ENCODE measurements around the gene F13B.

The F13B gene

DNA sequence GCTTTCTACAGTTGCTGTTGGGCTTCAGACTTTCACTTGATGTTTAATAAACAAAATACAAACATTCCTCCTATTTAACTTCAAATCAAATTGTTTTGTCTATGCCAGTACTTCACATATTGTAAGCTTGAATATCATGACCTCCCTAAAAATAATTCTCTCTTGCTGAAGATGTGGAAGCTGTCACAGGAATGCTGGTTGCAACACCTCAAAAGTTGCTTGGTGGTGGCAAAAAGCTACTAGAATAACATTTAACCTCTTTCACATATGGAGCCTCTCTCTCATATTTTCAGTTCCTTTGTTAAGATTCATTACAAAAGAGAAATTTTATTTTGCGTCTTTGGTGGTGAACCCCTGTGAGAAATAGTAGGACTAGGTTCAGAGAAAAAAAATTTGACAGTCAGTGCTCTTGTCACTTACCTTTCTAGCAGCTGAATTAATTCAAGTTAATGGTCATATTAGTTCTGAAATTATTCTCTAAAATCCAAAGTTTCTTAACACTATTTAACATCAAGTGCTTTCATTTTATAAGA is 25.5 kb upstream of the F13B start:
- TF ChIP-seq SIN3A (IDR thresholded peaks at IDR 0.05; ENCODE audit: borderline replicate concordance, insufficient read depth, low read length) (no peak), POLR2AphosphoS5 (IDR thresholded peaks at IDR 0.05; ENCODE audit: low read depth, low read length) (no peak), TAF1 (IDR thresholded peaks at IDR 0.05; ENCODE audit: borderline replicate concordance, insufficient read depth, low read length) (no peak), FOXP2 (optimal IDR thresholded peaks at IDR 0.05; ENCODE audit: borderline replicate concordance, extremely low read depth, extremely low read length, insufficient read depth) (no peak)
- TF ChIP-seq, protein P1, sequence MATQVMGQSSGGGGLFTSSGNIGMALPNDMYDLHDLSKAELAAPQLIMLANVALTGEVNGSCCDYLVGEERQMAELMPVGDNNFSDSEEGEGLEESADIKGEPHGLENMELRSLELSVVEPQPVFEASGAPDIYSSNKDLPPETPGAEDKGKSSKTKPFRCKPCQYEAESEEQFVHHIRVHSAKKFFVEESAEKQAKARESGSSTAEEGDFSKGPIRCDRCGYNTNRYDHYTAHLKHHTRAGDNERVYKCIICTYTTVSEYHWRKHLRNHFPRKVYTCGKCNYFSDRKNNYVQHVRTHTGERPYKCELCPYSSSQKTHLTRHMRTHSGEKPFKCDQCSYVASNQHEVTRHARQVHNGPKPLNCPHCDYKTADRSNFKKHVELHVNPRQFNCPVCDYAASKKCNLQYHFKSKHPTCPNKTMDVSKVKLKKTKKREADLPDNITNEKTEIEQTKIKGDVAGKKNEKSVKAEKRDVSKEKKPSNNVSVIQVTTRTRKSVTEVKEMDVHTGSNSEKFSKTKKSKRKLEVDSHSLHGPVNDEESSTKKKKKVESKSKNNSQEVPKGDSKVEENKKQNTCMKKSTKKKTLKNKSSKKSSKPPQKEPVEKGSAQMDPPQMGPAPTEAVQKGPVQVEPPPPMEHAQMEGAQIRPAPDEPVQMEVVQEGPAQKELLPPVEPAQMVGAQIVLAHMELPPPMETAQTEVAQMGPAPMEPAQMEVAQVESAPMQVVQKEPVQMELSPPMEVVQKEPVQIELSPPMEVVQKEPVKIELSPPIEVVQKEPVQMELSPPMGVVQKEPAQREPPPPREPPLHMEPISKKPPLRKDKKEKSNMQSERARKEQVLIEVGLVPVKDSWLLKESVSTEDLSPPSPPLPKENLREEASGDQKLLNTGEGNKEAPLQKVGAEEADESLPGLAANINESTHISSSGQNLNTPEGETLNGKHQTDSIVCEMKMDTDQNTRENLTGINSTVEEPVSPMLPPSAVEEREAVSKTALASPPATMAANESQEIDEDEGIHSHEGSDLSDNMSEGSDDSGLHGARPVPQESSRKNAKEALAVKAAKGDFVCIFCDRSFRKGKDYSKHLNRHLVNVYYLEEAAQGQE (IDR thresholded peaks at IDR 0.05; ENCODE audit: insufficient read depth in 1 of 2, low read depth in 2 of 2, low read length in 2 of 2), result no peak

DNA sequence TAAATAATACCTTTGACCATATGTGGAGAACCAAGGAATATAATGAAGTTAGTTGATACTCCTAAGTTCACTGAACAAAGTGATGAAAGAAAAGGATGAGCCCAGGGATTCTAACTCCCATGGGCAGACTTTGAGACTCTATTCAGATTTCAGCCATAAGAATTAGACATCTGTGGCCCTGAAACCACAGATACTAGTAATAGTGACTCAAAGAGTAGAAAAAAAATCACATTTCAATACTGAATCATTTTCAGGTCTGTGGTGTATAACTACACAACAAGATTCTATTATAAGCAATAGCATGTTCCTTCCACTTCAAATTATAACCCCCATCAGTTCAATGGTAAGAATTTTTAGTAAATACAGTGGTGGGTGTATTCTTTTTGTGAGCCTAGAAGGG is 16.4 kb upstream of the F13B start:
- TF ChIP-seq POLR2AphosphoS5 (IDR thresholded peaks at IDR 0.05; ENCODE audit: low read depth, low read length) (no peak), FOXP2 (optimal IDR thresholded peaks at IDR 0.05; ENCODE audit: borderline replicate concordance, extremely low read depth, extremely low read length, insufficient read depth) (no peak)
- TF ChIP-seq, protein P1 (IDR thresholded peaks at IDR 0.05; ENCODE audit: insufficient read depth in 1 of 2, low read depth in 2 of 2, low read length in 2 of 2), result no peak

DNA sequence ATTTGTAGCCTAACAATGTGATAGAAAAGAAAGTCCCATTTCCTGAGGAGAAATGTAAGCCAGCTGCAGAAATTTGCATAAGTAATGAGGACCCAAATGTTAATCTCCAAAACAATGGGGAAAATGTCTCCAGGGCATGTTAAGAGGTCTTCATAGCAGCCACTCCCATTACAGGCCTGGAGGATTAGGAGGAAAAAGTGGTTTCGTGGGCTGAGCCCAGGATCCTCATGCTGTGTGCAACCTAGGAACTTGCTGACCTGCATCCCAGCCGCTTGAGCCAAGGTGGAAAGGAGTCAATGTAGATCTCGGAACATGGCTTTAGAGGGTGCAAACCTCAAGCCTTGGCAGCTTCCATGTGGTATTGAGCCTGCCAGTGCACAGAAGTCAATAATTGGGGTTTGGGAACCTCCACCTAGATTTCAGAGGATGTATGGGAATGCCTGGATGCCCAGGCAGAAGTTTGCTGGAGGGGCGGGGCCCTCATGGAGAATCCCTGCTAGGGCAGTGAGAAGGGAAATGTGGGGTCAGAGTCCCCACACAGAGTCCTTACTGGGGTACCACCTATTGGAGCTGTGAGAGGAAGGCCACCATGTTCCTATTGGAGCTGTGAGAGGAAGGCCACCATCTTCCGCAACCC is 14.2 kb upstream of the F13B start:
- TF ChIP-seq SIN3A (IDR thresholded peaks at IDR 0.05; ENCODE audit: borderline replicate concordance, insufficient read depth, low read length) (no peak), TAF1 (IDR thresholded peaks at IDR 0.05; ENCODE audit: borderline replicate concordance, insufficient read depth, low read length) (no peak), FOXP2 (optimal IDR thresholded peaks at IDR 0.05; ENCODE audit: borderline replicate concordance, extremely low read depth, extremely low read length, insufficient read depth) (no peak), POLR2AphosphoS5 (IDR thresholded peaks at IDR 0.05; ENCODE audit: low read depth, low read length) (no peak)
- TF ChIP-seq, protein P1 (IDR thresholded peaks at IDR 0.05; ENCODE audit: insufficient read depth in 1 of 2, low read depth in 2 of 2, low read length in 2 of 2), result no peak

DNA sequence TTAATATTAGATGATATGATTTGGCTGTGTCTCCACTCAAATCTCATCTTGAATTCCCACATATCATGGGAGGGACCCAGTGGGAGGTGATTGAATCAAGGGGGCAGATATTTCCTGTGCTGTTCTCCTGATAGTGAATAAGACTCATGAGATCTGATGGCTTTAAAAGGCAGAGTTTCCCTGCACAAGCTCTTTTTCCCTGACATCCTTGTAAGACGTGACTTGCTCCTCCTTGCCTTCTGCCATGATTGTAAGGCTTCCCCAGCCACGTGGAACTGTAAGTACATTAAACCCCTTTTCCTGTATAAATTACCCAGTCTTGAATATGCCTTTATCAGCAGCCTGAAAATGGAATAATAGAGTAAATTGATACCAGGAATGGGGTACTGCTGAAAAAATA is 13.3 kb upstream of the F13B start:
- TF ChIP-seq POLR2AphosphoS5 (IDR thresholded peaks at IDR 0.05; ENCODE audit: low read depth, low read length) (no peak), SIN3A (IDR thresholded peaks at IDR 0.05; ENCODE audit: borderline replicate concordance, insufficient read depth, low read length) (no peak), TAF1 (IDR thresholded peaks at IDR 0.05; ENCODE audit: borderline replicate concordance, insufficient read depth, low read length) (no peak), FOXP2 (optimal IDR thresholded peaks at IDR 0.05; ENCODE audit: borderline replicate concordance, extremely low read depth, extremely low read length, insufficient read depth) (no peak)
- TF ChIP-seq, protein P1 (IDR thresholded peaks at IDR 0.05; ENCODE audit: insufficient read depth in 1 of 2, low read depth in 2 of 2, low read length in 2 of 2), result no peak

Data from PFSK-1 (cell line).